Gastroesophageal sphincter (tissue), 4 donors: ENCODE data around the gene GLT8D2. TPM values are rescaled to one million over a fixed set of nuclear protein-coding genes. Genes with fewer than 3 reads are reported as not detected.

Source experiments
- ATAC-seq: fragments of 150-250 bp; one replicate; pipeline ENCODE4 v1.9.1; 2016; ENCODE audit warnings: mild to moderate bottlenecking, moderate library complexity
- H3K27ac ChIP-seq, 4 donors: fragments of 200-600 bp; sonication (generic) in 3 of 4; 1 replicate in 3 of 4; 2 replicates in 1 of 4; pipeline ENCODE4 v1.5.1; 2016 to 2019
- H3K27me3 ChIP-seq: fragments of 200-600 bp; sonication (generic); one replicate; pipeline ENCODE4 v1.5.1; 2019
- H3K36me3 ChIP-seq, 2 donors: fragments of 200-600 bp; sonication (generic); one replicate each; pipeline ENCODE4 v1.5.1; 2019; ENCODE audit warnings: control low read depth in 1 of 2
- H3K4me1 ChIP-seq, 3 donors: fragments of 200-600 bp; sonication (generic); 1 replicate in 2 of 3; 2 replicates in 1 of 3; pipeline ENCODE4 v1.5.1; 2016 to 2019; ENCODE audit warnings: control low read depth in 2 of 3
- H3K4me3 ChIP-seq, 2 donors: fragments of 200-600 bp; sonication (generic); one replicate each; pipeline ENCODE4 v1.5.1; 2019; ENCODE audit warnings: mild to moderate bottlenecking in 1 of 2, moderate library complexity in 1 of 2
- H3K9me3 ChIP-seq, 3 donors: fragments of 200-600 bp; sonication (generic); one replicate each; pipeline ENCODE4 v1.5.1; 2017 to 2019; ENCODE audit warnings: control low read depth in 2 of 3
- EP300 ChIP-seq: sonication (generic); formaldehyde crosslinking; IDR thresholded peaks from one replicate; pipeline ENCODE4 v1.6.1; 2017; ENCODE audit warnings: antibody characterized with exemption, mild to moderate bottlenecking
- POLR2A ChIP-seq, 2 donors: fragments of 450-650 bp; IDR thresholded peaks; one replicate each; pipeline ENCODE4 v1.6.1; 2017; ENCODE audit warnings: antibody characterized with exemption in 2 of 2, mild to moderate bottlenecking in 2 of 2, moderate library complexity in 1 of 2
- POLR2AphosphoS5 ChIP-seq: sonication (generic); formaldehyde crosslinking; IDR thresholded peaks from one replicate; pipeline ENCODE4 v1.6.1; 2017; ENCODE audit warnings: antibody characterized with exemption
- WGBS, 2 donors: methylation state at CpG; one replicate each; pipeline ENCODE4 v1.1.5; 2018; ENCODE audit warnings: low coverage in 1 of 2; 5-methylcytosine and 5-hydroxymethylcytosine counted together
- total RNA-seq, 4 donors: library from RNA; depleted of rRNA; stranded (reverse); fragments of >200 nt; gene quantifications; one replicate each; pipeline ENCODE4 v1.1.0, GENCODE V29; 2016
- TF ChIP-seq, protein P1 (sequence below), 4 experiments: fragments of 200-600 bp in 2 of 4; fragments of 450-650 bp in 2 of 4; sonication (generic) in 1 of 4; IDR thresholded peaks; one replicate each; pipeline ENCODE4 v1.5.1; 2017 to 2019; ENCODE audit warnings: antibody characterized with exemption in 4 of 4, mild to moderate bottlenecking in 2 of 4, moderate library complexity in 2 of 4

Gene GLT8D2
- total RNA-seq, 4 donors from 2014 or later = 6.9 to 20.2 (median 14.2) TPM

DNA sequence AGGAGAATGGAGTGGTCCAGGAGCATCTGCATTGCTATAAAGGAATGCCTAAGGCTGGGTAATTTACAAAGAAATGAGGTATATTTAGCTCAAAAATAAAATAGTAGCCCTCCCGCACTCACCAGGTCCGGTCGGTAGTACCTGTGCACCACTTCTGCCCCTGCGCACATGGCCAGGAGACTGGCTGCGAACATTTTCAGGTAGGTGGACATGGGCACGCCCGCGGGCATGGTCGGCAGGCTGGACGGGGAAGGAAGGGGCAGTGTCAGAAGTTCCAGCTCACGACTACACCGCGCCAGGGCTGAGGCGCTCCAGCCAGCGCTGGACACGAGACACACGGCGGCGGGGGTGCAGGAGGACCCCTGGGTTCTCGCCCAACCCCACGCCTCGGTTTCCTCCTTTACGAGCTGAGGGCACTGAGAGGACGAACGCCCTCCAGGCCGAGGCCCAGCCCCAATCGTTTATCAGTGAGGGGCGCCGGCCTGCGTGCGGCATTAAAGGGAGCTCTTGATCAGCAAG lies 93.4 kb downstream of the GLT8D2 start:
- H3K36me3 ChIP-seq = peaks cover 0 to 30% of the 10 kb centered on the region in 2 donors
- WGBS, 2 donors = 0 to 7% methylated on average over 6 to 7 of the region's 31 CpGs
- TF ChIP-seq POLR2A (IDR thresholded peaks at IDR 0.05) = no peak
- no peak for TF ChIP-seq EP300
- TF ChIP-seq, protein P1, sequence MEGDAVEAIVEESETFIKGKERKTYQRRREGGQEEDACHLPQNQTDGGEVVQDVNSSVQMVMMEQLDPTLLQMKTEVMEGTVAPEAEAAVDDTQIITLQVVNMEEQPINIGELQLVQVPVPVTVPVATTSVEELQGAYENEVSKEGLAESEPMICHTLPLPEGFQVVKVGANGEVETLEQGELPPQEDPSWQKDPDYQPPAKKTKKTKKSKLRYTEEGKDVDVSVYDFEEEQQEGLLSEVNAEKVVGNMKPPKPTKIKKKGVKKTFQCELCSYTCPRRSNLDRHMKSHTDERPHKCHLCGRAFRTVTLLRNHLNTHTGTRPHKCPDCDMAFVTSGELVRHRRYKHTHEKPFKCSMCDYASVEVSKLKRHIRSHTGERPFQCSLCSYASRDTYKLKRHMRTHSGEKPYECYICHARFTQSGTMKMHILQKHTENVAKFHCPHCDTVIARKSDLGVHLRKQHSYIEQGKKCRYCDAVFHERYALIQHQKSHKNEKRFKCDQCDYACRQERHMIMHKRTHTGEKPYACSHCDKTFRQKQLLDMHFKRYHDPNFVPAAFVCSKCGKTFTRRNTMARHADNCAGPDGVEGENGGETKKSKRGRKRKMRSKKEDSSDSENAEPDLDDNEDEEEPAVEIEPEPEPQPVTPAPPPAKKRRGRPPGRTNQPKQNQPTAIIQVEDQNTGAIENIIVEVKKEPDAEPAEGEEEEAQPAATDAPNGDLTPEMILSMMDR (IDR thresholded peaks at IDR 0.05) = no peak
- TF ChIP-seq POLR2AphosphoS5 = no peak

GRCh38 chr12:103955811-103956508 lies 94.0 kb downstream of the GLT8D2 start:
- TF ChIP-seq POLR2AphosphoS5 = no peak
- TF ChIP-seq, protein P1 (IDR thresholded peaks at IDR 0.05) = no peak
- TF ChIP-seq EP300 = no peak
- TF ChIP-seq POLR2A (IDR thresholded peaks at IDR 0.05) = no peak
- H3K9me3 ChIP-seq = no peaks in the 10 kb centered on the region
- peaks cover 6 to 44% (median 13%) of the 10 kb centered on the region in 3 donors for H3K4me1 ChIP-seq
- 4 to 13% methylated on average over 3 to 7 of the region's 7 CpGs for WGBS, 2 donors
- peaks cover 0 to 36% of the 10 kb centered on the region in 2 donors for H3K36me3 ChIP-seq
- H3K27ac ChIP-seq = peak overlapping the region; percentile 85 to 92 (median 90)
- no peaks in the 10 kb centered on the region for H3K27me3 ChIP-seq
- ATAC-seq = no peak
- peak overlapping the region; percentile 82 to 95 for H3K4me3 ChIP-seq

More for the DNA sequence above, 93.4 kb downstream of the GLT8D2 start:
- ATAC-seq = peak; percentile 35
- Histone ChIP-seq H3K9me3 (no peaks in the 10 kb centered on the region), H3K4me1 (peaks cover 6 to 44% (median 13%) of the 10 kb centered on the region in 3 donors), H3K27me3 (no peaks in the 10 kb centered on the region), H3K27ac (peak overlapping the region; percentile 85 to 92 (median 90)), H3K4me3 (peak overlapping the region; percentile 82 to 95)

DNA sequence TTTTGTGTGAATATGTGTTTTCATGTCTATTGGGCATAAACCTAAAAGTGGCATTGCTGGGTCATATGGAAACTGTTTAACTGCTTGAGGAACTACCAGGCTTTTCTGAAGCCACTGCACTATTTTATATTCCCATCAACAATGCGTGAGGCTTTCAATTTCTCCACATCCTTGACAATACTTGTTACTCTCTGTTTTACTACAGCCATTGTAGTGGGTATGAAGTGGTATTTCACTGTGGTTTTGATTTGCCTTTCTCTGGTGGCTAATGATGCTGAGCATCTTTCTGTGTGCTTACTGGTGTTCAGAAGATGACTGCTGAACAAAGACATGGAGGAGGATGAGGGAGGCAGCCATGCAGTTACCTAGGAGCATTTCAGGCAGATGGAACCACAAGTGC lies 97.5 kb downstream of the GLT8D2 start:
- peaks cover 6 to 33% (median 13%) of the 10 kb centered on the region in 3 donors for H3K4me1 ChIP-seq
- no peak overlapping the region for H3K4me3 ChIP-seq
- no peak for ATAC-seq
- H3K36me3 ChIP-seq = peaks cover 5 to 70% of the 10 kb centered on the region in 2 donors
- H3K27me3 ChIP-seq = no peaks in the 10 kb centered on the region
- 29 to 70% methylated on average over 1 of the region's 1 CpG for WGBS, 2 donors
- no peak overlapping the region for H3K27ac ChIP-seq
- no peaks in the 10 kb centered on the region for H3K9me3 ChIP-seq
- TF ChIP-seq EP300 = no peak
- TF ChIP-seq POLR2A (IDR thresholded peaks at IDR 0.05) = no peak
- TF ChIP-seq, protein P1 (IDR thresholded peaks at IDR 0.05) = no peak

GRCh38 chr12:103948746-103949406 lies 101.1 kb downstream of the GLT8D2 start:
- H3K4me3 ChIP-seq = no peak overlapping the region

More at GRCh38 chr12:103948746-103949406, 101.1 kb downstream of the GLT8D2 start:
- no peak overlapping the region for H3K27ac ChIP-seq
- H3K27me3 ChIP-seq = no peaks in the 10 kb centered on the region
- no peak for ATAC-seq
- 82 to 84% methylated on average over 3 to 11 of the region's 13 CpGs for WGBS, 2 donors
- no peaks in the 10 kb centered on the region for H3K9me3 ChIP-seq
- TF ChIP-seq, protein P1 (IDR thresholded peaks at IDR 0.05) = no peak
- TF ChIP-seq POLR2AphosphoS5 (no peak), POLR2A (IDR thresholded peaks at IDR 0.05) (no peak), EP300 (no peak)
- H3K4me1 ChIP-seq = peaks cover 0 to 3% (median 0%) of the 10 kb centered on the region in 3 donors
- H3K36me3 ChIP-seq = peaks cover 14 to 99% of the 10 kb centered on the region in 2 donors
